ENCODE results near the gene ARR3.

- TF ChIP-seq CTCF (IDR thresholded peaks at IDR 0.05) = no peak
- no peak for TF ChIP-seq POLR2A (IDR thresholded peaks at IDR 0.05)
Observed at GRCh38 chrX:70219938-70220764, 48.0 kb upstream of the ARR3 start.
